Measurements from ENCODE around the gene KDM1A.
A peak's percentile ranks its signal among the peaks of the same experiment; 100 is the strongest.

The KDM1A gene

DNA sequence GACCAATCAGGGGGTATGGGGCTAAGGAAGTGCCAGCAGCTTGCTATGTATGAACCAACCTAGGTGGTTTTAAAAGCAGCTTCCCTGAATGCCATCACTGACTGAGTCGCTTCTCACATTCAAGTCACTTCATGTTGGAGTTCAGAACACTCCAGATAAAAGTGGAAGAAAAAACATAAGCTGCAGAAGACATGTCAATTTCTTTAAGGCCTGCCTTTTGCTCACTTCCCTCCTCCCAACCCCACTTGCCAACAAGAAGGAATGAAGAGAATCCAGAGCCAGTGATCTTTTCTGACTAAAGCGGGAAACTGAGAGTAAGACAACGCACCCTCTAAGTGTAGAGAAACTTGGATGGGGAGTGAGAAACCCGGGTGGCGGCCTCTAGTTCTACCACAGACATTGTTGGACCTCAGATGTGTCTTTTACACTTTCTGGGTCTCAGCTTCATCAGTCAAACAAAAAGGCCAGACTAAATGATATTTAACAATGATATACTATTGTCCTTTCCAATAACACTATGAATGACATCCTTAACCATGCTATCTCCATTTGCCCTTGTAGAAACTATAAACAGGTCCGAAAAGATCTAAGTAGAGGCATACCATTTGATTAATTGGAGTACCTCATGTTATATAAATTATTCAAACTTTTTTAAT lies 95.3 kb downstream of the KDM1A start:
- Histone ChIP-seq H3K9me3 (replicated peaks; ENCODE audit: low read length) (no peaks in the 10 kb centered on the region), H3K4me3 (ENCODE audit: low read length) (no peak overlapping the region), H3K9ac (ENCODE audit: low read depth, low read length) (no peak overlapping the region), H3K27me3 (ENCODE audit: control insufficient read depth, insufficient read depth, low read length) (no peaks in the 10 kb centered on the region), H3K36me3 (ENCODE audit: insufficient read depth, low read length) (peaks cover 1% of the 10 kb centered on the region), H3K4me1 (ENCODE audit: control insufficient read depth, insufficient read depth, low read length) (peaks cover 4% of the 10 kb centered on the region), H3K4me2 (ENCODE audit: low read length) (no peak overlapping the region)

- Histone ChIP-seq H3K9me3 (replicated peaks; ENCODE audit: low read length) (no peaks in the 10 kb centered on the region), H3K9ac (ENCODE audit: low read depth, low read length) (no peak overlapping the region), H3K36me3 (ENCODE audit: insufficient read depth, low read length) (peaks cover 3% of the 10 kb centered on the region), H3K4me1 (ENCODE audit: control insufficient read depth, insufficient read depth, low read length) (peaks cover 10% of the 10 kb centered on the region), H3K4me2 (ENCODE audit: low read length) (no peak overlapping the region), H3K27me3 (ENCODE audit: control insufficient read depth, insufficient read depth, low read length) (no peaks in the 10 kb centered on the region), H3K4me3 (ENCODE audit: low read length) (no peak overlapping the region)
These were observed 97.1 kb downstream of the KDM1A start for GRCh38 chr1:23116216-23116836.

- H3K4me2 ChIP-seq (ENCODE audit: low read length) = no peak overlapping the region
These were observed 97.8 kb downstream of the KDM1A start for GRCh38 chr1:23116921-23117699.

DNA sequence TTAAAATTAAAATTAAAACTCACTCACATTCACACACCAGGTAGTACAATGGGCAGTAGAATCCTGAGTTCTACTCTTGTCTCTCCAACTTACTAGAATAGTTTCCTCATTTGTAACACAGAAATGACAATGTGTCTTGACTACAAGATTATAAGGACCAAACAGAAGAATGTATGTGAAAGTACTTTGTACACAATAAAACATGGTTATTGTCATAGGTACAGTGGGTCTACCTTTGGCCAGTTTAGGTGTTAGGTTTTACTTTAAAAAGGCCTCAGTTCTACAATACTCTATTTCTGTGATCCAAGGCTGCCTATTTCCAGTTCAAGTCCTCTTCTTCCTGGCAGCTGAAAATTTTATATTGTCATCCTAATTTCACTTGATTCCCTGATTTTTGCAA lies 99.1 kb downstream of the KDM1A start:
- H3K4me3 ChIP-seq (ENCODE audit: low read length) = no peak overlapping the region

More at GRCh38 chr1:23116921-23117699, 97.8 kb downstream of the KDM1A start:
- no peak overlapping the region for H3K4me3 ChIP-seq (ENCODE audit: low read length)
- H3K36me3 ChIP-seq (ENCODE audit: insufficient read depth, low read length) = peaks cover 3% of the 10 kb centered on the region
- no peaks in the 10 kb centered on the region for H3K9me3 ChIP-seq (replicated peaks; ENCODE audit: low read length)
- no peaks in the 10 kb centered on the region for H3K27me3 ChIP-seq (ENCODE audit: control insufficient read depth, insufficient read depth, low read length)
- H3K4me1 ChIP-seq (ENCODE audit: control insufficient read depth, insufficient read depth, low read length) = peaks cover 12% of the 10 kb centered on the region
- H3K9ac ChIP-seq (ENCODE audit: low read depth, low read length) = no peak overlapping the region

GRCh38 chr1:23118957-23119792 lies 99.9 kb downstream of the KDM1A start:
- peaks cover 21% of the 10 kb centered on the region for H3K4me1 ChIP-seq (ENCODE audit: control insufficient read depth, insufficient read depth, low read length)
- H3K9ac ChIP-seq (ENCODE audit: low read depth, low read length) = no peak overlapping the region
- H3K4me2 ChIP-seq (ENCODE audit: low read length) = peak overlapping the region; percentile 48
- peaks cover 3% of the 10 kb centered on the region for H3K36me3 ChIP-seq (ENCODE audit: insufficient read depth, low read length)
- H3K27me3 ChIP-seq (ENCODE audit: control insufficient read depth, insufficient read depth, low read length) = no peaks in the 10 kb centered on the region
- no peaks in the 10 kb centered on the region for H3K9me3 ChIP-seq (replicated peaks; ENCODE audit: low read length)
- peak overlapping the region; percentile 14 for H3K4me3 ChIP-seq (ENCODE audit: low read length)

More for the DNA sequence above, 99.1 kb downstream of the KDM1A start:
- Histone ChIP-seq H3K9me3 (replicated peaks; ENCODE audit: low read length) (no peaks in the 10 kb centered on the region), H3K27me3 (ENCODE audit: control insufficient read depth, insufficient read depth, low read length) (no peaks in the 10 kb centered on the region), H3K9ac (ENCODE audit: low read depth, low read length) (no peak overlapping the region), H3K36me3 (ENCODE audit: insufficient read depth, low read length) (peaks cover 3% of the 10 kb centered on the region), H3K4me1 (ENCODE audit: control insufficient read depth, insufficient read depth, low read length) (peaks cover 21% of the 10 kb centered on the region), H3K4me2 (ENCODE audit: low read length) (no peak overlapping the region)

GRCh38 chr1:23120383-23120782 lies 101.1 kb downstream of the KDM1A start:
- Histone ChIP-seq H3K4me2 (ENCODE audit: low read length) (no peak overlapping the region), H3K9me3 (replicated peaks; ENCODE audit: low read length) (no peaks in the 10 kb centered on the region), H3K9ac (ENCODE audit: low read depth, low read length) (no peak overlapping the region), H3K4me3 (ENCODE audit: low read length) (no peak overlapping the region), H3K36me3 (ENCODE audit: insufficient read depth, low read length) (peaks cover 3% of the 10 kb centered on the region), H3K27me3 (ENCODE audit: control insufficient read depth, insufficient read depth, low read length) (no peaks in the 10 kb centered on the region), H3K4me1 (ENCODE audit: control insufficient read depth, insufficient read depth, low read length) (peaks cover 21% of the 10 kb centered on the region)

- Histone ChIP-seq H3K4me3 (ENCODE audit: low read length) (no peak overlapping the region), H3K4me1 (ENCODE audit: control insufficient read depth, insufficient read depth, low read length) (peaks cover 21% of the 10 kb centered on the region), H3K4me2 (ENCODE audit: low read length) (peak overlapping the region; percentile 28), H3K36me3 (ENCODE audit: insufficient read depth, low read length) (peaks cover 3% of the 10 kb centered on the region), H3K9me3 (replicated peaks; ENCODE audit: low read length) (no peaks in the 10 kb centered on the region), H3K9ac (ENCODE audit: low read depth, low read length) (no peak overlapping the region), H3K27me3 (ENCODE audit: control insufficient read depth, insufficient read depth, low read length) (no peaks in the 10 kb centered on the region)
These were observed 102.9 kb downstream of the KDM1A start for GRCh38 chr1:23122023-23122748.

GRCh38 chr1:23122796-23123195 lies 103.5 kb downstream of the KDM1A start:
- H3K4me3 ChIP-seq (ENCODE audit: low read length) = no peak overlapping the region
- peaks cover 21% of the 10 kb centered on the region for H3K4me1 ChIP-seq (ENCODE audit: control insufficient read depth, insufficient read depth, low read length)

GRCh38 chr1:23123528-23123927 lies 104.3 kb downstream of the KDM1A start:
- no peak overlapping the region for H3K4me2 ChIP-seq (ENCODE audit: low read length)
- no peaks in the 10 kb centered on the region for H3K27me3 ChIP-seq (ENCODE audit: control insufficient read depth, insufficient read depth, low read length)
- no peak overlapping the region for H3K4me3 ChIP-seq (ENCODE audit: low read length)
- no peaks in the 10 kb centered on the region for H3K9me3 ChIP-seq (replicated peaks; ENCODE audit: low read length)
- no peak overlapping the region for H3K9ac ChIP-seq (ENCODE audit: low read depth, low read length)
- H3K4me1 ChIP-seq (ENCODE audit: control insufficient read depth, insufficient read depth, low read length) = peaks cover 21% of the 10 kb centered on the region
- H3K36me3 ChIP-seq (ENCODE audit: insufficient read depth, low read length) = peaks cover 3% of the 10 kb centered on the region

More at GRCh38 chr1:23122796-23123195, 103.5 kb downstream of the KDM1A start:
- H3K4me2 ChIP-seq (ENCODE audit: low read length) = peak overlapping the region; percentile 28
- no peaks in the 10 kb centered on the region for H3K27me3 ChIP-seq (ENCODE audit: control insufficient read depth, insufficient read depth, low read length)
- H3K9me3 ChIP-seq (replicated peaks; ENCODE audit: low read length) = no peaks in the 10 kb centered on the region
- H3K36me3 ChIP-seq (ENCODE audit: insufficient read depth, low read length) = peaks cover 3% of the 10 kb centered on the region
- H3K9ac ChIP-seq (ENCODE audit: low read depth, low read length) = no peak overlapping the region

- H3K4me3 ChIP-seq (ENCODE audit: low read length) = no peak overlapping the region
- no peaks in the 10 kb centered on the region for H3K9me3 ChIP-seq (replicated peaks; ENCODE audit: low read length)
- peaks cover 17% of the 10 kb centered on the region for H3K4me1 ChIP-seq (ENCODE audit: control insufficient read depth, insufficient read depth, low read length)
- H3K4me2 ChIP-seq (ENCODE audit: low read length) = no peak overlapping the region
- H3K27me3 ChIP-seq (ENCODE audit: control insufficient read depth, insufficient read depth, low read length) = no peaks in the 10 kb centered on the region
- peaks cover 3% of the 10 kb centered on the region for H3K36me3 ChIP-seq (ENCODE audit: insufficient read depth, low read length)
- no peak overlapping the region for H3K9ac ChIP-seq (ENCODE audit: low read depth, low read length)
These were observed 105.2 kb downstream of the KDM1A start for GRCh38 chr1:23124259-23125026.

Data from skeletal muscle satellite cell (primary cell).